ENCODE results near the gene IL1RAPL1.

The IL1RAPL1 gene

GRCh38 chrX:28613558-28613957 lies 26.3 kb downstream of the IL1RAPL1 start:
- H3K27ac ChIP-seq: no peak overlapping the region
- TF ChIP-seq CTCF (IDR thresholded peaks at IDR 0.05): no peak

GRCh38 chrX:28625223-28625622 lies 38.0 kb downstream of the IL1RAPL1 start:
- H3K4me3 ChIP-seq: no peak overlapping the region
- no peak for TF ChIP-seq CTCF (IDR thresholded peaks at IDR 0.05)
- DNase-seq (ENCODE audit: low spot score): no peak
- H3K27ac ChIP-seq: no peak overlapping the region

More at GRCh38 chrX:28613558-28613957, 26.3 kb downstream of the IL1RAPL1 start:
- DNase-seq (ENCODE audit: low spot score): no peak
- no peak overlapping the region for H3K4me3 ChIP-seq

- no peak for TF ChIP-seq CTCF (IDR thresholded peaks at IDR 0.05)
- no peak for DNase-seq (ENCODE audit: low spot score)
- no peak overlapping the region for H3K4me3 ChIP-seq
- no peak overlapping the region for H3K27ac ChIP-seq
These were observed 39.3 kb downstream of the IL1RAPL1 start for GRCh38 chrX:28626515-28626914.

GRCh38 chrX:28628120-28628519 lies 40.9 kb downstream of the IL1RAPL1 start:
- TF ChIP-seq CTCF (IDR thresholded peaks at IDR 0.05): no peak
- H3K4me3 ChIP-seq: no peak overlapping the region
- DNase-seq (ENCODE audit: low spot score): no peak
- no peak overlapping the region for H3K27ac ChIP-seq

- DNase-seq (ENCODE audit: low spot score): no peak
- Histone ChIP-seq H3K4me3 (no peak overlapping the region), H3K27ac (no peak overlapping the region)
- no peak for TF ChIP-seq CTCF (IDR thresholded peaks at IDR 0.05)
These were observed 51.5 kb downstream of the IL1RAPL1 start for GRCh38 chrX:28638775-28639174.

- no peak for TF ChIP-seq CTCF (IDR thresholded peaks at IDR 0.05)
- no peak overlapping the region for H3K4me3 ChIP-seq
- H3K27ac ChIP-seq: no peak overlapping the region
- no peak for DNase-seq (ENCODE audit: low spot score)
These were observed 52.2 kb downstream of the IL1RAPL1 start for GRCh38 chrX:28639451-28639850.

- Histone ChIP-seq H3K4me3 (no peak overlapping the region), H3K27ac (no peak overlapping the region)
- no peak for TF ChIP-seq CTCF (IDR thresholded peaks at IDR 0.05)
- no peak for DNase-seq (ENCODE audit: low spot score)
These were observed 62.3 kb downstream of the IL1RAPL1 start for GRCh38 chrX:28649541-28649940.
